Neural cell (in vitro differentiated cells): ENCODE measurements around the gene CFAP99.

Source experiments
- SMC3 ChIP-seq: fragments of 450-650 bp; conservative IDR thresholded peaks from 2 replicates; pipeline ENCODE4 v1.6.1; 2014; ENCODE audit warnings: antibody characterized with exemption, mild to moderate bottlenecking, moderate library complexity; ENCODE audit not compliant: poor library complexity
- TF ChIP-seq, protein P1 (sequence below): fragments of 450-650 bp; IDR thresholded peaks from 2 replicates; pipeline ENCODE4 v1.5.1; 2014; ENCODE audit warnings: antibody characterized with exemption, mild to moderate bottlenecking, moderate library complexity; ENCODE audit not compliant: poor library complexity, severe bottlenecking

DNA sequence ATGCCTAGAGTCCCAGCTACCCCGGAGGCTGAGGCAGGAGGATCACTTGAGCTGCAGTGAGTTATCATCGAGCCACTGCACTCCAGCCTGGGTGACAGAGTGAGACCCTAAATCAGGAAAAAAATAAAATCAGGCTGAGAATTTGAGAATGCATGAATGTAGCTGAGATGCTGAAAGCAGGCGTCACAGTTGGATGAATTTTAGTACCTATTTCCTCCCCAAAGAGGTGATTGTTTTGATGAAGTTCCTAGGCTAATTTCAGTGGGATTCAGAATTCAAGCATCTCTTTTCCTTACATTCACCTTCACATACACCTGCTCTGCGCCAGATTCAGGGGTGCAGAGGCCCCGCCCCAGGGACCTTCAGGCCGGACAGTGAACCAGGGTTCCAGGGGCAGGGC lies 3.2 kb downstream of the CFAP99 start:
- TF ChIP-seq, protein P1, sequence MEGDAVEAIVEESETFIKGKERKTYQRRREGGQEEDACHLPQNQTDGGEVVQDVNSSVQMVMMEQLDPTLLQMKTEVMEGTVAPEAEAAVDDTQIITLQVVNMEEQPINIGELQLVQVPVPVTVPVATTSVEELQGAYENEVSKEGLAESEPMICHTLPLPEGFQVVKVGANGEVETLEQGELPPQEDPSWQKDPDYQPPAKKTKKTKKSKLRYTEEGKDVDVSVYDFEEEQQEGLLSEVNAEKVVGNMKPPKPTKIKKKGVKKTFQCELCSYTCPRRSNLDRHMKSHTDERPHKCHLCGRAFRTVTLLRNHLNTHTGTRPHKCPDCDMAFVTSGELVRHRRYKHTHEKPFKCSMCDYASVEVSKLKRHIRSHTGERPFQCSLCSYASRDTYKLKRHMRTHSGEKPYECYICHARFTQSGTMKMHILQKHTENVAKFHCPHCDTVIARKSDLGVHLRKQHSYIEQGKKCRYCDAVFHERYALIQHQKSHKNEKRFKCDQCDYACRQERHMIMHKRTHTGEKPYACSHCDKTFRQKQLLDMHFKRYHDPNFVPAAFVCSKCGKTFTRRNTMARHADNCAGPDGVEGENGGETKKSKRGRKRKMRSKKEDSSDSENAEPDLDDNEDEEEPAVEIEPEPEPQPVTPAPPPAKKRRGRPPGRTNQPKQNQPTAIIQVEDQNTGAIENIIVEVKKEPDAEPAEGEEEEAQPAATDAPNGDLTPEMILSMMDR: no peak
- no peak for TF ChIP-seq SMC3
